GM12891 (cell line): Measurements from ENCODE around the gene VDAC1.

Experiments
- POLR2A ChIP-seq: IDR thresholded peaks from 2 replicates; pipeline ENCODE4 v1.6.1; 2011; ENCODE audit warnings: low read depth, low read length, control low read depth
- POLR2AphosphoS5 ChIP-seq: IDR thresholded peaks from 2 replicates; pipeline ENCODE4 v1.6.1; 2011; ENCODE audit warnings: low read depth, low read length, control low read depth
- POU2F2 ChIP-seq: IDR thresholded peaks from 2 replicates; pipeline ENCODE4 v1.6.1; 2011; ENCODE audit warnings: low read depth, mild to moderate bottlenecking, control low read depth, low read length, moderate library complexity
- TAF1 ChIP-seq: IDR thresholded peaks from 2 replicates; pipeline ENCODE4 v1.6.1; 2011; ENCODE audit warnings: low read depth, low read length, control low read depth

- TF ChIP-seq POLR2AphosphoS5, result no peak
- no peak for TF ChIP-seq POLR2A
- no peak for TF ChIP-seq POU2F2
- no peak for TF ChIP-seq TAF1
Measured at GRCh38 chr5:133938929-133939328, 65.8 kb downstream of the VDAC1 start.
